Thoracic aorta (tissue), 2 donors: Measurements from ENCODE around the gene MEX3D. TPM values are rescaled to one million over a fixed set of nuclear protein-coding genes. Genes with fewer than 3 reads are reported as not detected.

Experiments used
- ATAC-seq: fragments of 150-250 bp; one replicate; pipeline ENCODE4 v1.8.0; 2017; ENCODE audit warnings: low read depth; ENCODE audit not compliant: insufficient number of reproducible peaks, low FRiP score
- DNase-seq: peaks from one replicate; pipeline ENCODE4 v3.0.0-alpha.2; 2020; ENCODE audit warnings: low spot score
- H3K27ac ChIP-seq, 2 donors: fragments of 200-600 bp; sonication (generic); 1 replicate in 1 of 2; 2 replicates in 1 of 2; pipeline ENCODE4 v1.5.1; 2016; ENCODE audit warnings: mild to moderate bottlenecking in 2 of 2, moderate library complexity in 2 of 2
- H3K27me3 ChIP-seq: fragments of 200-600 bp; sonication (generic); replicated peaks from 2 replicates; pipeline ENCODE4 v1.6.0; 2016; ENCODE audit warnings: mild to moderate bottlenecking; ENCODE audit not compliant: insufficient read depth
- H3K36me3 ChIP-seq: fragments of 200-600 bp; sonication (generic); one replicate; pipeline ENCODE4 v1.5.1; 2016
- H3K4me1 ChIP-seq, 2 donors: fragments of 200-600 bp; sonication (generic); 1 replicate in 1 of 2; 2 replicates in 1 of 2; pipeline versions ENCODE4 v1.5.1 to v1.6.0; 2016; ENCODE audit warnings: low read depth in 2 of 2, mild to moderate bottlenecking in 1 of 2; ENCODE audit not compliant: control insufficient read depth in 1 of 2
- H3K4me3 ChIP-seq: fragments of 200-600 bp; sonication (generic); 2 replicates; pipeline ENCODE4 v1.5.1; 2016; ENCODE audit warnings: mild to moderate bottlenecking
- H3K9me3 ChIP-seq: fragments of 200-600 bp; sonication (generic); 2 replicates; pipeline ENCODE4 v1.5.1; 2016
- CTCF ChIP-seq: fragments of 200-600 bp; sonication (generic); IDR thresholded peaks from one replicate; pipeline ENCODE4 v1.5.1; 2019; ENCODE audit warnings: antibody characterized with exemption
- total RNA-seq, 2 donors: library from RNA; depleted of rRNA; stranded (reverse); fragments of >200 nt; gene quantifications; one replicate each; pipeline versions ENCODE4 v1.1.0 to v1.2.3, GENCODE V29; 2016

The MEX3D gene
- total RNA-seq, 2 donors from 2014 or later = 23.4 to 26.4 TPM

GRCh38 chr19:1561236-1561842 lies 6.8 kb downstream of the MEX3D start:
- DNase-seq (no peak), ATAC-seq (no peak)
- Histone ChIP-seq H3K27ac (no peak overlapping the region), H3K36me3 (no peaks in the 10 kb centered on the region), H3K4me1 (peaks cover 0 to 6% of the 10 kb centered on the region in 2 donors), H3K27me3 (no peaks in the 10 kb centered on the region), H3K9me3 (no peaks in the 10 kb centered on the region), H3K4me3 (no peak overlapping the region)
- TF ChIP-seq CTCF = no peak

- Histone ChIP-seq H3K9me3 (no peaks in the 10 kb centered on the region), H3K27ac (no peak overlapping the region), H3K36me3 (no peaks in the 10 kb centered on the region), H3K4me3 (no peak overlapping the region), H3K4me1 (no peaks in the 10 kb centered on the region), H3K27me3 (no peaks in the 10 kb centered on the region)
- DNase-seq (no peak), ATAC-seq (no peak)
- TF ChIP-seq CTCF = no peak
These were observed 7.7 kb downstream of the MEX3D start for GRCh38 chr19:1560286-1560882.

- DNase-seq (no peak), ATAC-seq (no peak)
- no peaks in the 10 kb centered on the region for H3K9me3 ChIP-seq
- H3K27ac ChIP-seq = no peak overlapping the region
- H3K4me1 ChIP-seq = no peaks in the 10 kb centered on the region
- no peaks in the 10 kb centered on the region for H3K36me3 ChIP-seq
- H3K27me3 ChIP-seq = no peaks in the 10 kb centered on the region
- no peak for TF ChIP-seq CTCF
- no peak overlapping the region for H3K4me3 ChIP-seq
These were observed 9.6 kb downstream of the MEX3D start for GRCh38 chr19:1558552-1558951.

- Histone ChIP-seq H3K36me3 (no peaks in the 10 kb centered on the region), H3K4me1 (no peaks in the 10 kb centered on the region), H3K27ac (no peak overlapping the region), H3K4me3 (no peak overlapping the region), H3K9me3 (no peaks in the 10 kb centered on the region), H3K27me3 (no peaks in the 10 kb centered on the region)
- ATAC-seq (no peak), DNase-seq (no peak)
- no peak for TF ChIP-seq CTCF
These were observed 11.6 kb downstream of the MEX3D start for GRCh38 chr19:1556390-1557070.

- no peak for TF ChIP-seq CTCF
- Histone ChIP-seq H3K4me1 (no peaks in the 10 kb centered on the region), H3K9me3 (no peaks in the 10 kb centered on the region), H3K4me3 (no peak overlapping the region), H3K27ac (no peak overlapping the region), H3K27me3 (no peaks in the 10 kb centered on the region), H3K36me3 (no peaks in the 10 kb centered on the region)
- DNase-seq = no peak
- ATAC-seq = no peak
These were observed 12.4 kb downstream of the MEX3D start for GRCh38 chr19:1555487-1556389.
